Measurements from ENCODE around the gene PRKAG2.
"Not testable (repeated sequence)": the region's sequence is repeated elsewhere in the genome, so short reads cannot be mapped to it uniquely, and the experiment has no call there.

- not testable (repeated sequence) for TF ChIP-seq CTCF, MAX (IDR thresholded peaks at IDR 0.05; ENCODE audit: low read depth, low read length)
- TF ChIP-seq POLR2A (IDR thresholded peaks at IDR 0.05; ENCODE audit: extremely low read depth, insufficient read length): peak; percentile 22
Measured at GRCh38 chr7:151518947-151519764, 357.8 kb downstream of the PRKAG2 start.

All from NB4 (cell line).